Esophagus squamous epithelium (tissue), 4 donors: ENCODE results near the gene BNC1.

Experiments used
- POLR2A ChIP-seq, 4 donors: fragments of 450-650 bp; IDR thresholded peaks; one replicate each; pipeline ENCODE4 v1.6.1; 2017; ENCODE audit warnings: antibody characterized with exemption in 4 of 4, mild to moderate bottlenecking in 4 of 4, moderate library complexity in 3 of 4
- TF ChIP-seq, protein P1 (sequence below), 6 experiments: fragments of 450-650 bp in 4 of 6; fragments of 200-600 bp in 2 of 6; sonication (generic) in 2 of 6; IDR thresholded peaks; one replicate each; pipeline ENCODE4 v1.5.1; 2016 to 2019; ENCODE audit warnings: antibody characterized with exemption in 6 of 6, mild to moderate bottlenecking in 4 of 6, moderate library complexity in 4 of 6

DNA sequence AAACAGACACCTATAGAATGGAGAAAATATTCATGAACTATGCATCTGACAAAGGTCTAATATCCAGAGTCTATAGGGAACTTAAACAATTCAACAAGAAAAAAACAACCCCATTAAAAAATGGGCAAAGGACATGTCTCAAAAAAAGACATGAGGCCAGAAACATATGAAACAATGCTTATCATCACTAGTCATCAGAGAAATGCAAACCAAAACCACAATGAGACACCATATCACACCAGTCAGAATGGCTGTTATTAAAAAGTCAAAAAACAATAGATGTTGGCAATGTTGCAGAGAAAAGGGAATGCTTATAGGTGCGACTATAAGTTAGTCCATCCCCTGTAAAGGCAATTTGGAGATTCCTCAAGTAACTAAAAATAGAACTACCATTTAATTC lies 65.4 kb downstream of the BNC1 start:
- TF ChIP-seq, protein P1, sequence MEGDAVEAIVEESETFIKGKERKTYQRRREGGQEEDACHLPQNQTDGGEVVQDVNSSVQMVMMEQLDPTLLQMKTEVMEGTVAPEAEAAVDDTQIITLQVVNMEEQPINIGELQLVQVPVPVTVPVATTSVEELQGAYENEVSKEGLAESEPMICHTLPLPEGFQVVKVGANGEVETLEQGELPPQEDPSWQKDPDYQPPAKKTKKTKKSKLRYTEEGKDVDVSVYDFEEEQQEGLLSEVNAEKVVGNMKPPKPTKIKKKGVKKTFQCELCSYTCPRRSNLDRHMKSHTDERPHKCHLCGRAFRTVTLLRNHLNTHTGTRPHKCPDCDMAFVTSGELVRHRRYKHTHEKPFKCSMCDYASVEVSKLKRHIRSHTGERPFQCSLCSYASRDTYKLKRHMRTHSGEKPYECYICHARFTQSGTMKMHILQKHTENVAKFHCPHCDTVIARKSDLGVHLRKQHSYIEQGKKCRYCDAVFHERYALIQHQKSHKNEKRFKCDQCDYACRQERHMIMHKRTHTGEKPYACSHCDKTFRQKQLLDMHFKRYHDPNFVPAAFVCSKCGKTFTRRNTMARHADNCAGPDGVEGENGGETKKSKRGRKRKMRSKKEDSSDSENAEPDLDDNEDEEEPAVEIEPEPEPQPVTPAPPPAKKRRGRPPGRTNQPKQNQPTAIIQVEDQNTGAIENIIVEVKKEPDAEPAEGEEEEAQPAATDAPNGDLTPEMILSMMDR (IDR thresholded peaks at IDR 0.05): no peak
- TF ChIP-seq POLR2A (IDR thresholded peaks at IDR 0.05): no peak
